HG03571 (cell line): Measurements from ENCODE around the gene RPL19.
"Not testable (repeated sequence)": the region's sequence is repeated elsewhere in the genome, so short reads cannot be mapped to it uniquely, and the experiment has no call there.

Experiments
- ATAC-seq: cut with Tn5 transposase; IDR thresholded peaks from one replicate; pipeline ENCODE4 v1.9.1; 2021; ENCODE audit not compliant: unreplicated experiment

The RPL19 gene

DNA sequence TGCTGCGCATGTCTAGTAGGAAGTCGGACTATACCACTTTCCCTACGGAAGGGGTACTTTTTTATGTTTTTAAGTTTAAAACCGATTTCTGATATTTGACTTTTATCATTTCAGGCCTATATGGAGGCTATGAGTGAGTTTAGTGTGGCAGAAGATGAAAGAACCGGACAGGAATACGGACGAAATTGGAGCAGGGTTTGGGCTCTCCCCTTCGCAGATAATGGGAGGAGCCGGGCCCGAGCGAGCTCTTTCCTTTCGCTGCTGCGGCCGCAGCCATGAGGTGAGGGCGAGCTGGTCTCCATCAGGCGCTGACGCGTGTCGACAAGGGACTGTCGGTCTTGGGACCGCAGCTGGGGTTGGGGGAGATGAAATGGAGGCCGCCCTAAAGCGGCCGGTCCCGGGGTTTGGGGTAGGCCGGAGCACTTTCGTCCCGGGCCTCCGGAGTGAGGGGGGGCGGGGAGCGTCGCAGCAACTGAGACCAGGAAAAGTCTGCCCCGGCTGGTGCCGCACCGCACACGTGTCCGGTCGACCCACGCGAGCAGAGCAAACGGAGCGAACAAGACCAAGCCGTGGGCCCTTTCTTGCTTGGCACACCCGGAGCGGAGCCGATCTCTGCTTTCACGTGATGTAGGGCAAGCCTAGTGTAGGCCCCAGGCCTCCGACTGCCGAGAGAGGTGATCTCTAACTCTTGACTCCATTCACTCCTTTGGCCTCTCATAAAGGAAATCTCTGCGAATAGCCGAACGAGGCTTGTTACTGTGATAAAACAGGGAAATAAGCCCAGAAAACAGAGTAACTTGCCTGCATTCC is at the start of gene RPL19:
RPL19 (plus strand) TSS at position 214 of the 810 bp plus-strand sequence; CDS start at position 276, 62 bp downstream.
- ATAC-seq: peak; percentile 55

DNA sequence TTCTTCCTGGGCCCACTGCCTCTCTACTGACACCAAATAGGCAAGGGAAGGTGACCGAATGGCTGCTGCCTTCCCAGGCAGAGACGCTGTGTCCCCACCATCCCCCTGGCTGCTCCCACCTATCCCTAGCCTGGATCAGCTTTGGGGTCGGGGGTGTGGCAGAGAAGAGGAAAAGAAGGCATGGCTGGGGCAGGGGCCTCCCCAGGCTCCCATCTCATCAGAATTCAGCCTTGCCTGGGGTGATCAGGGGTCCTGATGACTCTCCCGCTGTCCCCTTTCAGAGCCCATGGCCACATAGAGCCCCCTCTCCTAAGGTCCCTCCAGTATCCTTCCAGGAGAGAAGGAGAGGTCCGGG is 49.3 kb upstream of the RPL19 start:
- ATAC-seq: no peak

GRCh38 chr17:39151150-39151942 is 48.7 kb upstream of the RPL19 start, which contains the start of gene PLXDC1:
Gene PLXDC1 (minus strand): TSS chr17:39151637. CDS start chr17:39151437, 200 bp downstream.
- ATAC-seq: no peak

DNA sequence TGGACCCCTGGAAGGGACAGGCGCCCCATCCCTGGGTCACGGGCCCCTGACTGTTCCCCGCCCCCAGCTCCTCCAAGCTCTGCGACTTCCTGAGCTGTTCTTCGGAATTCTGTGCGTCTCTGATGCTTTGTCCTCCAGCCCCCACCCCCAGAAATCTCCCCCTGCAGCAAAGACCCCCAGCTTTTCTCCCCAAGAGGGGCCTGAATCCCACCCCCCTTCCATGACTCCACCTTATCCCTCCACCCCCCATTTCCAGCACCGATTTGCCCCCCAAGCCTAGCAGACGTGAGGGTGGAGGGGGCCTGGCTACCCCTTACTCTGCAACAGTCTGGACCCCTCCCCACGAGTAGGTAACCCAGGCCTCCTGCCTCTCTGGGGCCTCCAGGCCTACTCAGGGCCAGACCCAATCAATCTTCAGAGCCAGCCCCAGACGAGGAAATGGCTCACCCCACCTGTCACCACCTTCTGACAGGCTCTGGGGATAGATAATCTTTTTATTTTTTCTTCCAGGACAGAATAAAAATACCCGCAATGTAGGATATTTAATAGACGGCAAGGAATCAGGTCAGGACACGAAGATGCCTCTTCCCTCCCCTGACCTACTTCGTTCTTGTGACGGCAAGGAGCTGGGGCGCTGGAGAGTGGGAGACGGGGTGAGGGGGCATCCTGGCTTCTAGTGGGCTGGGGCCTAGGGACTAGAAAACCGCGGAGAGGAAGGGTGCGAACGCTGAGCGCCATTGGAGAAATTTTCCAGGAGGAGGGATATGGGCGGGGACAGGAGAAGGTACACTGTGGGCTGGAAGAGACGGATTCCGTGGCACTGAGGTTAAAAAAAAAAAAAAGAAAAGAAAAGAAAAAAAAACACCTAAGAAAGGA is 47.9 kb upstream of the RPL19 start:
- ATAC-seq: no peak

DNA sequence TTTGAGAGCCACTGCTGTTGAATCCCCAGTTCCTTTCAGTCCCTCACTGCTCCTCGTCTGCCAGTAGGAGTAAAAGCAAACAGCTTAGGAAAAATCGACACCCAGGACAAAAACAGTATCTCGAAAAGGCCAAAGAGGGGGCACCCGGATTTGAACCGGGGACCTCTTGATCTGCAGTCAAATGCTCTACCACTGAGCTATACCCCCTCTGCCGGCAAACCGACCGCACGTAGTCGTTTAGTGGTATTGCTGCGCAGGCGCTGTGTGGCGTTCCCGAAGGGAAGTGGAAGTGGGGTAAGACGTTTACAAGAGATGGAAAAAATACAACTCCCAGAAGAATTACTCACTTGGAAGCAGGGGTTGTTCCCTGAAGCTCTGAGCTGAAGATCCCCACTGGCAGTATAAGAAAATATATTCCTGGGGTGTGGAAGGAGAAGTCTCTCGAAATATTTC is 46.5 kb upstream of the RPL19 start:
- ATAC-seq: no peak

GRCh38 chr17:39155654-39156053 is 44.4 kb upstream of the RPL19 start:
- no peak for ATAC-seq

DNA sequence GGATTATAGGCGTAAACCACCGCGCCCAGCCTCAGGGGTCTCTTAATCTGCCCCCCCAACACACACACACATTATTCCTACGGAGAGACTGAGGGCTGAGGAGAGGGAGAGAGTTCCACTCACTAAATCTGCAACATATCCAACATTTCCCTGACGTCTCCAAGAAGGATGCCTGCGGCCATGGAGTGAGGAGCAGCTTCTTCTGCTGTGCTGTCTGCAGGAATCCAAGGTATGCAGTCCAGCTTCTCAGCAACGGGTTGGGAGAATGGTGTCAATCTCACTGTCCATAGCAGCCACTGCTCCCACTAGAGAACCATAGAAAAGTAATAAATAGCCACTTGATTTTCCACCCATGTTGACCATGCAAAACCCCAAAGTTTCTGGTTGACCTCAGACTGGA is 43.6 kb upstream of the RPL19 start:
- no peak for ATAC-seq

GRCh38 chr17:39158623-39159022 is 41.5 kb upstream of the RPL19 start:
- ATAC-seq: no peak

DNA sequence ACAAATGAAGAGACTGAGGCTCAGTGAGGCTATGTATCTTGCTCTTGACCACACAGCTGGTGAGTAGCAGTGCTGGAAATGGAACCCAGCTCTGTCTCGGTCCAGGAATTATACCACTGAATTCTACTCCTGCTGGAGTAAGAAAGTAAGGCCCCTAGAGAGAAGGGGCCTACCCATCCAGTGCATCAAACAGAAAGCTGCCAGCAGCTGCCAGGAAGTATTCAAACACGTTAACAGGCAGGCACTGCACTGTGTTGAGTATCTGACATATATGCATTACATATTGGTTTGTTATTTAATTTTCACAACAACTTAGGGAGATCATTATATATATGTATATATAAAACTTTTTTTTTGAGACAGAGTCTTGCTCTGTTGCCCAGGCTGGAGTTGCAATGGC is 38.1 kb upstream of the RPL19 start:
- no peak for ATAC-seq

DNA sequence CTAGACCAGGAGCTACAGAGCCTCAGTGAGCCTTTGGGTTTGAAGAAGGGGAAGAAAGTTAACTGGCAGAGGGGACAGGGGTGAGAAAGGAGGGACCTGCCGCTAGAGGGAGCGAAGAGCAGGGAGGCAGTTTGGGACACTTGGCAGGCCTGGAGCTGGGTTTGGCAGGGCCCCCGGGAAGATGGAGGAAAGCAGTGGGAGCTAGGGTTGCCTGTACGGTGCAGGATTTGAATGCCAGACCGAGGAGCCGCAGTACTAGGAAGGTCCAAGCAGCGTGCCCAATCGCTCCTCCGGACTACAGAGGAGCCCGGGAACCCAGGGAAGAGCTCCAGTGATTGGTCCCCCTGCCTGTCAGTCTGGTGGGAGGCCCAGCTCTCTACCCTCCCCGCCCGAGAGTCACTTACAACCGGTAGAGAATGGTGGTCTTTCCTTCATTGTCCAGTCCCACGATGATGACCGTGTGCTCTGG is 35.4 kb upstream of the RPL19 start:
- peak; percentile 64 for ATAC-seq

GRCh38 chr17:39165178-39165840 is 34.8 kb upstream of the RPL19 start:
- no peak for ATAC-seq

GRCh38 chr17:39165841-39166349 is 34.2 kb upstream of the RPL19 start, which contains the start of gene ARL5C:
Gene ARL5C (minus strand): TSS chr17:39166161. CDS start chr17:39165760, 401 bp downstream.
- ATAC-seq: no peak

- ATAC-seq: no peak
These were observed 33.4 kb upstream of the RPL19 start for GRCh38 chr17:39166437-39167335.

DNA sequence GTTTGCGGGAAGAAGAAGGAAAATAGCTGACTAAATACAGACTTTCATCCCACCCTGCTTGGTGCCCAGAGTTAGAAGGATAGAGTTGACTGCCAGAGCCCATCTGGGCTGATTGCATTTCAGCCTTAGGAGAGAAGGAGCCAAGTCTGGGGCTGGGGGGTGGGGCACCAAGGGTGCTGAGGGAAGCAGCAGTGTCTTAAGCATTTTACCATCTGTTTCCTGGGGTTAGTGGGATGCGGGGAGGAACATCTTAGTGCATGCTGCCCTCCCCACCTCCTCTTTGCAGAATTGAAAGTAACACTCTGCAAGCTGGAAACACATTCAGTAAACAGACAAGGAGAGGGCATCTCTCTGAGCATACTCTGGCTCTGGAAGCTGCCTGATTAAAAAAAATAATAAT is 32.6 kb upstream of the RPL19 start:
- ATAC-seq: no peak

DNA sequence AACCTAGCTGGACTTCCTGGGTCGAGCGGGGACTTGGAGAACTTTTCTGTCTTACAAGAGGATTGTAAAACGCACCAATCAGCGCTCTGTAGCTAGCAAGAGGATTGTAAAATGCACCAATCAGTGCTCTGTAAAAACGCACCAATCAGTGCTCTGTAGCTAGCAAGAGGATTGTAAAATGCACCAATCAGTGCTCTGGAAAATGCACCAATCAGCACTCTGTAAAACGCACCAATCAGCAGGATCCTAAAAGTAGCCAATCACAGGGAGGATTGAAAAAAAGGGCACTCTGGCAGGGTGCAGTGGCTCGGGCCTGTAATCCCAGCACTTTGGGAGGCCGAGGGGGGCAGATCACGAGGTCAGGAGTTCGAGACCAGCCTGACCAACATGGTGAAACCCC is 31.6 kb upstream of the RPL19 start:
- not testable (repeated sequence) for ATAC-seq

DNA sequence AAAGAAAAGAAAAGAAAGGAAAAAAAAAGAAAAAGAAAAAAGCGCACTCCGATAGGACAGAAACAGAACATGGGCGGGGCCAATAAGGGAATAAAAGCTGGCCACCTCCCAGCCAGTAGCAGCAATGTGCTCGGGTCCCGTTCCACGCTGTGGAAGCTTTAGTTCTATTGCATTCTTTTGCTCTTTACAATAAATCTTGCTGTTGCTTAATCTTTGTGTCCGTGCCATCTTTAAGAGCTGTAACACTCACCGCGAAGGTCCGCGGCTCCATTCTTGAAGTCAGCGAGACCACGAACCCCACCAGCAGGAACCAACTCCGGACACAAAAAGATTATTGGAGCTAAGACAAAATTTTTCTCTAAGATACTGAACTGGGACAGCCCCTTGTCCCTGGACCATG is 31.0 kb upstream of the RPL19 start:
- ATAC-seq: no peak

DNA sequence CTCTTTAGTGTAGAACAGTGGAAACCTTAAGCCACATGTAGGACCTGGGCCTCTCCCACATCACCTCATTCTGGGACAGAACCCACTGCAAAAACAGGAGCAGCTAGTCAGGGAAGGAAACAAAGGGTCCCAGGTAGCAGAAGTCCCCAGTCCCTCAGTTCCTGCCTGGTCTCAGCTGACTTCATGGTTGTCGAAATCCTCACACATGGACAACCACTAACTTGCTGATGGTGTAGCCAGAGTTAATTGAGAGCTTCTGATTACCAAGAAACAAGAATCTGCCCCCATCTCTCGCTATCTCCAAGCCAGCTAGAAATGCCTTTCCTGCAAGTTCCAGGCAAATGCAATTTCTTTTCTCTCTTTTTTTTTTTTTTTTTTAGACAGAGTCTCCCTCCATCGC is 30.6 kb upstream of the RPL19 start:
- ATAC-seq: no peak

DNA sequence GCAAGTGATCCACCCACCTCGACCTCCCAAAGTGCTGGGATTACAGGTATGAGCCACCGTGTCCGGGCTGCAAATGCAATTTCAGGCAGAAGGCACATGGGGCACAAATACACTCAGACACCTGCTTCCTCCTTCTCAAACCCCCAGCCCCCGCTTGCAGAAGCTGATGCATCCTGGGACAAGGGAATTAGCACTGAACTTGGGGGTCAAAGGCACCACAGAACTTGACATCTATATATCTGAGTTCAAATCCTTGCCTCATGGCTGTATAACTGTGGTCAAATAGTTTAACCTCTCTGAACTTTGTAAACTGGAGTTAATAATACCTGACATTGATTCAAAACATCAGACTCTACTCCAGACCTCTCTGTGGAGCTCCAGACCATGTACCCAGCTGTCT is 30.0 kb upstream of the RPL19 start:
- ATAC-seq: no peak

GRCh38 chr17:39170558-39170957 is 29.5 kb upstream of the RPL19 start:
- ATAC-seq: no peak
